Fibroblast of lung (primary cell): ENCODE results near the gene OPN4.

Experiments used
- EZH2 ChIP-seq: IDR thresholded peaks from 2 replicates; pipeline ENCODE4 v1.5.1; 2012; ENCODE audit warnings: low read length, control low read depth, mild to moderate bottlenecking; ENCODE audit errors: missing control alignments
- TF ChIP-seq, protein P1 (sequence below), 2 donors: IDR thresholded peaks in 1 of 2; conservative IDR thresholded peaks in 1 of 2; 1 replicate in 1 of 2; 2 replicates in 1 of 2; pipeline ENCODE4 v1.5.1; 2011 to 2012; ENCODE audit warnings: low read length in 2 of 2, control low read depth in 1 of 2, inconsistent platforms in 1 of 2, low read depth in 1 of 2, mild to moderate bottlenecking in 1 of 2

DNA sequence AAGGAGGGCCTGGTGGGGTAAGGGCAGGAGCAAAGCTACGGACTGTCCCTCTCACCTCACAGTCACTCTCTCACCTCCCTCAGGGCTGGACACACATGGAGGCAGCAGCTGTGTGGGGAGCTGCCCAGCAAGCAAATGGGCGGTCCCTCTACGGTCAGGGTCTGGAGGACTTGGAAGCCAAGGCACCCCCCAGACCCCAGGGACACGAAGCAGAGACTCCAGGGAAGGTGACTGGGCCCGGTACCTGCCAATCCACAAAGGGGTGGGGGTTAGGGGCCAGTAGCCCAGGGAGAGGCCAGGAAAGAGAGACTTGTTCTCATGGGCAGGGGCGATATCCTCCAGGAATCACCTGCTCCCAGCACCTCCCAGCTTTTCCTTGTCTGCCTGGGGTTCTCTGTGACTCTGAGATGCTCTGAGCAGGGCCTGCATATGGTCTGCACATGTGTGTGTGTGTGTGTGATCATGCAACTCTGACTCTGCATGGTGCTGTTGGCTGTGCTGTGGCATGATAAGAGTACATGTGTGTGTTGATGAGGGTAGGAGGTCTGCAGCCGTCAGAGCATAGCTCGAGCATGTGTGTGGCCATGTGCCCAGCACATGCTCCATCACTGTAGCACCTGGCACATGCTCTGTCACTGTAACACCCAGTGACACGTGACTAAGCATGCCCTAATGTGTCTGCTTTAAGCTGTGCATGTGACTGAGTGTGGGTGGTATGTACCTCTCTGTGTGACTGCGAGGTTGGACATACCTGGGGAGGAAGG is 9.4 kb downstream of the OPN4 start:
- TF ChIP-seq, protein P1, sequence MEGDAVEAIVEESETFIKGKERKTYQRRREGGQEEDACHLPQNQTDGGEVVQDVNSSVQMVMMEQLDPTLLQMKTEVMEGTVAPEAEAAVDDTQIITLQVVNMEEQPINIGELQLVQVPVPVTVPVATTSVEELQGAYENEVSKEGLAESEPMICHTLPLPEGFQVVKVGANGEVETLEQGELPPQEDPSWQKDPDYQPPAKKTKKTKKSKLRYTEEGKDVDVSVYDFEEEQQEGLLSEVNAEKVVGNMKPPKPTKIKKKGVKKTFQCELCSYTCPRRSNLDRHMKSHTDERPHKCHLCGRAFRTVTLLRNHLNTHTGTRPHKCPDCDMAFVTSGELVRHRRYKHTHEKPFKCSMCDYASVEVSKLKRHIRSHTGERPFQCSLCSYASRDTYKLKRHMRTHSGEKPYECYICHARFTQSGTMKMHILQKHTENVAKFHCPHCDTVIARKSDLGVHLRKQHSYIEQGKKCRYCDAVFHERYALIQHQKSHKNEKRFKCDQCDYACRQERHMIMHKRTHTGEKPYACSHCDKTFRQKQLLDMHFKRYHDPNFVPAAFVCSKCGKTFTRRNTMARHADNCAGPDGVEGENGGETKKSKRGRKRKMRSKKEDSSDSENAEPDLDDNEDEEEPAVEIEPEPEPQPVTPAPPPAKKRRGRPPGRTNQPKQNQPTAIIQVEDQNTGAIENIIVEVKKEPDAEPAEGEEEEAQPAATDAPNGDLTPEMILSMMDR (conservative IDR thresholded peaks at IDR 0.05 in 1 of 2, IDR thresholded peaks at IDR 0.05 in 1 of 2; ENCODE audit: low read depth in 1 of 2, low read length in 2 of 2) = no peak
- no peak for TF ChIP-seq EZH2
